ENCODE results near the gene PTPN22.
A peak's percentile ranks its signal among the peaks of the same experiment; 100 is the strongest.

Gene PTPN22

GRCh38 chr1:113802367-113803007 lies 69.0 kb downstream of the PTPN22 start:
- no peak for DNase-seq (ENCODE audit: low read depth in 3 of 3)

DNA sequence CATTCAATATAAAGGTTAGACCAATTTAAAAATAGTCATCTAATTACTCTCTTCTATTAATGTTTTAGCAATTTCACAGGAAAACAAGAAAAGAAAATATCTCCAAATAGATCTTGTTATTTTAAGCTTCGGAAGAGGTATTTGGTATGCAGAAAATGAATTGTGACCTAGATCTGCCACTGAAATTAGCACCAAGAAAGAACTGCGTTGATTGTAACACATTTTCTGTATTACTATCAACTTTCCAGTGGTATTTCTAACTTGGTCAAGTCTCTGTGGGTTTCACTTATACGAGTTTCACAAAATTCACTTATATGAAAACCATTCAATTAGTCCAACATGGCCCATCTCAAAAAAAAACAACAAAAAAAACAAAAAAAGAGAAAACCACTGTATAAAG lies 71.0 kb downstream of the PTPN22 start:
- no peak for DNase-seq (ENCODE audit: low read depth in 3 of 3)

- no peak for DNase-seq (ENCODE audit: low read depth in 3 of 3)
Measured at GRCh38 chr1:113797472-113797871, 74.0 kb downstream of the PTPN22 start.

GRCh38 chr1:113793878-113794834 lies 77.4 kb downstream of the PTPN22 start:
- DNase-seq (ENCODE audit: low read depth in 3 of 3), result no peak

DNA sequence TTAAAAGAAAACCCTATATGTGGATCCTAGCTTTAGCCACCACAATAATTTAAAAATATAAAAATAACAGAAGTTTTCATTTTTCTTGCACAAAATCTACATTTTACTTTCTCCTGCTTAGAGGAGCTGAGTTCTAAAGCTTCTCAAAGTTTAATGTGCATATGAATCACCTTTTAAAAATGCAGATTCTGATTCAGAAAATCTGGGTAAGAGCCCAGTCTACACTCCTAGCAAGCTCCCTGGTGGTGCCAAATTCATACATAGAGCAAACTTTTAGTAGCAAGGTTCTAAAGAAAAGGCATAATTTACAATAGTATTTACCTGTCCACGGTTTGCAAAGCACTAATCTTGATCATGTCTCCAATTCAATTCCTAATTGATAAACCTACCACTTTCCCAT lies 78.5 kb downstream of the PTPN22 start:
- no peak for DNase-seq (ENCODE audit: low read depth in 3 of 3)

DNA sequence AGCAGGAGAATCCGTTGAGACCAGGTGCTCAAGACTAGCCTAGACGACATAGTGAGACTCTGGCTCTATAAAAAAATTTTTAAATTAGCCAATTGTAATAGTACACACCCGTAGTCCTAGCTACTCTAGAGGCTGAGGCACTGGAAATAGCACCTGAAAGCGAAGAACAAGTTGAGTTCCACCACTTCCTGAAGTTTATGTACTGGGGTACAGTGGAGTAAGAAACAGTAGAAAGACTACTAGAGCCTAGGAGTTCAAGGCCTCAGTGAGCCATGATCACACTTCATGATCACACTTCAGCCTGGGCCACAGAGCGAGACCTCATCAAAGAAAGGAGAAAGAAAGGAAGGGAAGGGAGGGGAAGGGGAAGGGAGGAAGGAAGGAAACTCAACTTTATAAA lies 79.0 kb downstream of the PTPN22 start:
- DNase-seq (ENCODE audit: low read depth in 3 of 3), result no peak

- no peak for DNase-seq (ENCODE audit: low read depth in 3 of 3)
Measured at GRCh38 chr1:113788802-113789201, 82.7 kb downstream of the PTPN22 start.

GRCh38 chr1:113787663-113788062 lies 83.8 kb downstream of the PTPN22 start:
- no peak for DNase-seq (ENCODE audit: low read depth in 3 of 3)

- DNase-seq (ENCODE audit: low read depth in 3 of 3), result no peak
Measured at GRCh38 chr1:113786069-113786468, 85.4 kb downstream of the PTPN22 start.

GRCh38 chr1:113784104-113784779 lies 87.3 kb downstream of the PTPN22 start:
- DNase-seq (ENCODE audit: low read depth in 3 of 3), result peak in 1 of 3 experiments; percentile 1

- DNase-seq (ENCODE audit: low read depth in 3 of 3), result no peak
Measured at GRCh38 chr1:113783254-113784103, 88.0 kb downstream of the PTPN22 start.

DNA sequence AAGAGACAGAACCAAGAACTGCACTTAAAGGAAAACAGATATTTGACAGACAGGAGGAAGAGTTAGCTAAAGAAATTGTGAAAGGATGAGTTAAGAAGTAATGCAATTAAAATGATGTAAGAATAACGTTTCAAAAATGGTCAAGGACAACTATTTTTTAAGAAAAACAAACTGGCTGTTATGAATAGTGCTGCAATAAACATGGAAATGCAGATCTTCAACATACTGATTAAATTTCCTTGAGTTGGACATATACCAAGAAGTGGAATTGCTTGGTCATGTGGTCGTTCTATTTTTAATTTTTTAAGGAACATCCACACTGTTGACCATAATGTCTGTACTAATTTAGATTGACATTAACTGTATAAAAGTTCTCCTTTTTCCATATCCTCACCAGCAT lies 89.1 kb downstream of the PTPN22 start:
- DNase-seq (ENCODE audit: low read depth in 3 of 3), result no peak

GRCh38 chr1:113780374-113781146 lies 91.0 kb downstream of the PTPN22 start:
- DNase-seq (ENCODE audit: low read depth in 3 of 3), result no peak

GRCh38 chr1:113779542-113779941 lies 92.0 kb downstream of the PTPN22 start:
- DNase-seq (ENCODE audit: low read depth in 3 of 3), result no peak

- DNase-seq (ENCODE audit: low read depth in 3 of 3), result no peak
Measured at GRCh38 chr1:113777561-113777960, 94.0 kb downstream of the PTPN22 start.

- DNase-seq (ENCODE audit: low read depth in 3 of 3), result no peak
Measured at GRCh38 chr1:113770031-113770430, 101.5 kb downstream of the PTPN22 start.

DNA sequence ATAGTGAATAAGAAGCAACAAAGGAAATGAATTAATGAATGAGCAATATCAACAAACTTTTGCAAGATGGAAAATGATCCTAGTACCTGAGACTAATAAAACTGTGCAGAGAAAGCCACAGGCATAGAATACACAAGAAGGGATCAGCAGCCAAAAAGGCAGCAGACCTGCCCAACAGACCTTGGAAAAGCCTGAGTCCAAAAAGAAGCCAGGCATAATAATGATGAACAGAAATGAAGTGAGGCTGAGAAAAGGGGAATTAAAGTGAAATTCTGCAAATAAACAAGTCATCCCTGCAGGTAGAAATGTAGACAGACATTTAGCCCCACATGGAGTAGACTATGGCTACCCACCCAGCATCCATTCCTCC lies 101.9 kb downstream of the PTPN22 start:
- DNase-seq (ENCODE audit: low read depth in 3 of 3), result no peak

DNA sequence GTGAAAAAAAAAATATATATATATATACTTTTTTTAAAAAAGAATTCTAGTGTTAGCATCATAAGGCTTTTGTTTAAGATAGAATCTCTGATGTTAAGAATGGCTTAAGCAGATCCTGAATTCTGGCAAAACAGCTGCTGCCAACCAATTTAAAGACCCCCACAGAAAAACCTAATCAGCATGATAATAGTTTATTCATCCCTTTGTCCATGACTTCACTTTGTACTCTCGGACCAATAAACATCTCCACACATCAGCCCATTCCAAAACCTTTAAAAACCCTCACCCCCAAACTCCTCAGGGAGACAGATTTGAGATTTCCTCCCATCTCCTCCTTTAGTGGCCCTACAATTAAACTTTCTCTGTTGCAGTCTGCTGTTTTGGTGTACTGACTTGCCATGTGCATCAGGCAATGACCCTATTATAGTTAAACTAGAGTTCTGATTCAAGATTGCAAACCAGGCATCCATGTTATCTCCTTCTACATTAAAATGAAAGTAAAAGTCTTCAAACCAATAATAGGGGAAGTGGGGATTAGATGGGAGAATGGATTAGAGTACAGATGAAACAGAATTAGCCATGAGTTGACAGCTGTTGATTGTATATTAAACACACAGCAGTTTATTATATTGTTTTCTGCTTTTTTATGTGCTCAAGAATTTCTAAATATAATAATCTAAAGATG lies 102.5 kb downstream of the PTPN22 start:
- DNase-seq (ENCODE audit: low read depth in 3 of 3), result no peak

GRCh38 chr1:113765306-113766230 lies 105.9 kb downstream of the PTPN22 start:
- no peak for DNase-seq (ENCODE audit: low read depth in 3 of 3)

Data from stimulated activated CD4-positive, alpha-beta T cell treated with anti-CD3 and anti-CD28 coated beads, TNF-alpha, amount 100 ng/mL, for 4 hours (primary cell).